ENCODE data around the gene FAM124A. TPM values are rescaled to one million over a fixed set of nuclear protein-coding genes. Genes with fewer than 3 reads are reported as not detected.

Gene FAM124A
- total RNA-seq, 4 donors from 2014 or later = 2.1 to 7.2 (median 5.2) TPM

DNA sequence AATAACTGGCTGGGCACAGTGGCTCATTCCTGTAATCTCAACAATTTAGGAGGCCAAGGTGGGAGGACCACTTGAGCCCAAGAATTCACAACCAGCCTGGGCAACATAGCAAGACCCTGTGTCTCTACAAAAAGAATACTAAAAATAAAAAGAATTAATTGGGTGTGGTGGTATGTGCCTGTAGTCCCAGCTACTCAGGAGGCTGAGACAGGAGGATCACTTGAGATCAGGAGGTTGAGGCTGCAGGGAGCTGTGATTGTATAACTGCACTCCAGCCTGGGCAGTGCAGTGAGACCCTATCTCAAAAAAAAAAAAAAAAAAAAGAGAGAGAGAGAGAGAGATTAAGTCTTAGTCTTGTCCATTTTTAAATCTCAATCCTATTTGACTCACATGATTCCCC lies 81.7 kb downstream of the FAM124A start:
- no peaks in the 10 kb centered on the region for H3K36me3 ChIP-seq
- no peaks in the 10 kb centered on the region for H3K9me3 ChIP-seq
- no peak overlapping the region for H3K27ac ChIP-seq
- intact Hi-C loops (cut with DNase I; ENCODE audit: low total_unique reads) = no loop called here
- no peak for DNase-seq
- H3K4me3 ChIP-seq = no peak overlapping the region
- TF ChIP-seq, protein P1, sequence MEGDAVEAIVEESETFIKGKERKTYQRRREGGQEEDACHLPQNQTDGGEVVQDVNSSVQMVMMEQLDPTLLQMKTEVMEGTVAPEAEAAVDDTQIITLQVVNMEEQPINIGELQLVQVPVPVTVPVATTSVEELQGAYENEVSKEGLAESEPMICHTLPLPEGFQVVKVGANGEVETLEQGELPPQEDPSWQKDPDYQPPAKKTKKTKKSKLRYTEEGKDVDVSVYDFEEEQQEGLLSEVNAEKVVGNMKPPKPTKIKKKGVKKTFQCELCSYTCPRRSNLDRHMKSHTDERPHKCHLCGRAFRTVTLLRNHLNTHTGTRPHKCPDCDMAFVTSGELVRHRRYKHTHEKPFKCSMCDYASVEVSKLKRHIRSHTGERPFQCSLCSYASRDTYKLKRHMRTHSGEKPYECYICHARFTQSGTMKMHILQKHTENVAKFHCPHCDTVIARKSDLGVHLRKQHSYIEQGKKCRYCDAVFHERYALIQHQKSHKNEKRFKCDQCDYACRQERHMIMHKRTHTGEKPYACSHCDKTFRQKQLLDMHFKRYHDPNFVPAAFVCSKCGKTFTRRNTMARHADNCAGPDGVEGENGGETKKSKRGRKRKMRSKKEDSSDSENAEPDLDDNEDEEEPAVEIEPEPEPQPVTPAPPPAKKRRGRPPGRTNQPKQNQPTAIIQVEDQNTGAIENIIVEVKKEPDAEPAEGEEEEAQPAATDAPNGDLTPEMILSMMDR (IDR thresholded peaks at IDR 0.05) = no peak
- TF ChIP-seq POLR2A (IDR thresholded peaks at IDR 0.05) = no peak
- H3K27me3 ChIP-seq = no peaks in the 10 kb centered on the region
- no peaks in the 10 kb centered on the region for H3K4me1 ChIP-seq

- Histone ChIP-seq H3K4me3 (no peak overlapping the region), H3K9me3 (no peaks in the 10 kb centered on the region), H3K27me3 (no peaks in the 10 kb centered on the region), H3K4me1 (no peaks in the 10 kb centered on the region), H3K36me3 (no peaks in the 10 kb centered on the region), H3K27ac (no peak overlapping the region)
- intact Hi-C loops (cut with DNase I; ENCODE audit: low total_unique reads) = no loop called here
- no peak for DNase-seq
- no peak for TF ChIP-seq POLR2A (IDR thresholded peaks at IDR 0.05)
- TF ChIP-seq, protein P1 (IDR thresholded peaks at IDR 0.05) = no peak
Measured at GRCh38 chr13:51305271-51305967, 83.2 kb downstream of the FAM124A start.

DNA sequence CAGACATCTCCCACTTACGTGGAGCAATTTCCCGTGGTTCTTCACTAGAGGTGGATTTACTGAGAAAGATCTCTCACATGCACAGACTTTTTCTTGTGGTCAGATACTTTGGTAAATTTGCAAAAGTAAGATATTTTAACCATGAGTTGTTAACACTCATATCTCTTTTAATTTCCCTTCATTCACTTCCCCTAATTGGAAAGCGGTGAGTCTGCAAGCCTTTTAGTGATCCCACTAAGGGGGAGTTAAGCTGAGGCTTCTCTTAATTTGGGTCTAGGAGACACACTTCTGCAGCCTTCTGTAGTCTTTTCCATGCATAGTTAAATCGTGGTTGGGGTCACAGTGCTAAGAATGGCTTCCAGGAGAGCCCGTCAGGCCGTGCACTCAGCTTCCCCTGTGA lies 86.6 kb downstream of the FAM124A start:
- intact Hi-C loops (cut with DNase I; ENCODE audit: low total_unique reads) = no loop called here
- TF ChIP-seq, protein P1 (IDR thresholded peaks at IDR 0.05) = no peak
- no peak for TF ChIP-seq POLR2A (IDR thresholded peaks at IDR 0.05)
- H3K4me1 ChIP-seq = no peaks in the 10 kb centered on the region
- no peak overlapping the region for H3K27ac ChIP-seq
- no peaks in the 10 kb centered on the region for H3K9me3 ChIP-seq
- no peak overlapping the region for H3K4me3 ChIP-seq
- no peaks in the 10 kb centered on the region for H3K36me3 ChIP-seq
- H3K27me3 ChIP-seq = no peaks in the 10 kb centered on the region
- DNase-seq = no peak

DNA sequence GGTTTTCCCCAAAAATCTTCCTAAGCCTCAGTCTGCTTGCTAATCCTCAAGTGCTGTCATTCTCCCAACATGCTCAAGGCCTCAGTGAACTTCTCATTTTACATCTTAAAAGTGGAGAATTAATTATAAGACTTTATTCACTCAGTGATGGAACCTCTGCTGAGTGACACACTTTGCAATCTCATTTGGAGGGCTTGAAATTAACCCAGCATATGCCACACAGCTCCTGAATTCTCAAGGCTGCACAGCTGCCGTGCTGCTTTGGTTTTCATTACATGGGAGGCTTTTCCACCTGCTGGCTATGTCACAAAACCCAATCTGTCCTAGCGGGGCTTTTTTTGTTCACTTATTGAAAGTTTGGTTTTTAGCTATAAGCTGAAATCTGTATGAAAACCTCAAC lies 89.0 kb downstream of the FAM124A start:
- TF ChIP-seq POLR2A (IDR thresholded peaks at IDR 0.05) = no peak
- TF ChIP-seq, protein P1 (IDR thresholded peaks at IDR 0.05) = no peak
- H3K36me3 ChIP-seq = no peaks in the 10 kb centered on the region
- intact Hi-C loops (cut with DNase I; ENCODE audit: low total_unique reads) = no loop called here
- H3K27me3 ChIP-seq = no peaks in the 10 kb centered on the region
- no peak for DNase-seq
- no peaks in the 10 kb centered on the region for H3K9me3 ChIP-seq
- H3K4me3 ChIP-seq = no peak overlapping the region
- H3K27ac ChIP-seq = no peak overlapping the region
- H3K4me1 ChIP-seq = no peaks in the 10 kb centered on the region

GRCh38 chr13:51311957-51312520 lies 89.8 kb downstream of the FAM124A start:
- Histone ChIP-seq H3K4me1 (no peaks in the 10 kb centered on the region), H3K36me3 (no peaks in the 10 kb centered on the region), H3K4me3 (no peak overlapping the region), H3K27ac (no peak overlapping the region), H3K9me3 (no peaks in the 10 kb centered on the region), H3K27me3 (no peaks in the 10 kb centered on the region)
- intact Hi-C loops (cut with DNase I; ENCODE audit: low total_unique reads) = no loop called here
- DNase-seq = no peak
- TF ChIP-seq POLR2A (IDR thresholded peaks at IDR 0.05) = no peak
- TF ChIP-seq, protein P1 (IDR thresholded peaks at IDR 0.05) = no peak

Data from uterus (tissue), 4 donors.